Muscle layer of duodenum (tissue), 2 donors: Measurements from ENCODE around the gene GABRG3.

Source experiments
- H3K27ac ChIP-seq: one replicate; pipeline ENCODE4 v1.7.0; 2013; ENCODE audit warnings: mild to moderate bottlenecking, low read length
- H3K27me3 ChIP-seq: one replicate; pipeline ENCODE4 v1.7.0; 2013; ENCODE audit warnings: low read depth, mild to moderate bottlenecking, control low read depth, low read length
- H3K36me3 ChIP-seq, 2 donors: one replicate each; pipeline ENCODE4 v1.7.0; 2013; ENCODE audit warnings: low read length in 2 of 2, control low read depth in 1 of 2, mild to moderate bottlenecking in 1 of 2; ENCODE audit not compliant: insufficient read depth in 2 of 2, control insufficient read depth in 1 of 2
- H3K4me1 ChIP-seq, 2 donors: one replicate each; pipeline ENCODE4 v1.7.0; 2013; ENCODE audit warnings: low read length in 2 of 2, mild to moderate bottlenecking in 2 of 2, control low read depth in 1 of 2, moderate library complexity in 1 of 2; ENCODE audit not compliant: insufficient read depth in 2 of 2, control insufficient read depth in 1 of 2
- H3K4me3 ChIP-seq, 2 donors: one replicate each; pipeline ENCODE4 v1.7.0; 2013; ENCODE audit warnings: low read length in 2 of 2, low read depth in 1 of 2, mild to moderate bottlenecking in 1 of 2
- H3K9me3 ChIP-seq, 2 donors: one replicate each; pipeline ENCODE4 v1.7.0; 2013; ENCODE audit warnings: low read length in 2 of 2, control low read depth in 1 of 2, mild to moderate bottlenecking in 1 of 2; ENCODE audit not compliant: control insufficient read depth in 1 of 2
- donor health status: healthy.

Gene GABRG3

GRCh38 chr15:27448986-27449385 is 478.0 kb downstream of the GABRG3 start:
- Histone ChIP-seq H3K27ac (no peak overlapping the region), H3K4me3 (no peak overlapping the region), H3K9me3 (no peaks in the 10 kb centered on the region)

GRCh38 chr15:27449941-27450340 is 479.0 kb downstream of the GABRG3 start:
- Histone ChIP-seq H3K4me3 (no peak overlapping the region), H3K27me3 (no peaks in the 10 kb centered on the region), H3K9me3 (no peaks in the 10 kb centered on the region), H3K27ac (no peak overlapping the region), H3K4me1 (peaks cover 0 to 8% of the 10 kb centered on the region in 2 donors), H3K36me3 (no peaks in the 10 kb centered on the region)

More at GRCh38 chr15:27448986-27449385, 478.0 kb downstream of the GABRG3 start:
- H3K4me1 ChIP-seq = peaks cover 0 to 8% of the 10 kb centered on the region in 2 donors
- H3K36me3 ChIP-seq = no peaks in the 10 kb centered on the region
- no peaks in the 10 kb centered on the region for H3K27me3 ChIP-seq

- Histone ChIP-seq H3K9me3 (no peaks in the 10 kb centered on the region), H3K4me1 (peaks cover 0 to under 1% of the 10 kb centered on the region in 2 donors), H3K36me3 (no peaks in the 10 kb centered on the region), H3K4me3 (no peak overlapping the region), H3K27ac (no peak overlapping the region), H3K27me3 (no peaks in the 10 kb centered on the region)
Observed at GRCh38 chr15:27454281-27455075, 483.5 kb downstream of the GABRG3 start.

- H3K27me3 ChIP-seq = no peaks in the 10 kb centered on the region
- H3K36me3 ChIP-seq = no peaks in the 10 kb centered on the region
- no peaks in the 10 kb centered on the region for H3K4me1 ChIP-seq
- H3K4me3 ChIP-seq = no peak overlapping the region
- H3K9me3 ChIP-seq = no peaks in the 10 kb centered on the region
- H3K27ac ChIP-seq = no peak overlapping the region
Observed at GRCh38 chr15:27456807-27457206, 485.8 kb downstream of the GABRG3 start.

- Histone ChIP-seq H3K9me3 (no peaks in the 10 kb centered on the region), H3K4me3 (no peak overlapping the region), H3K4me1 (no peaks in the 10 kb centered on the region), H3K27me3 (no peaks in the 10 kb centered on the region), H3K36me3 (no peaks in the 10 kb centered on the region), H3K27ac (no peak overlapping the region)
Observed at GRCh38 chr15:27457766-27458165, 486.8 kb downstream of the GABRG3 start.

GRCh38 chr15:27458345-27459084 is 487.5 kb downstream of the GABRG3 start:
- no peaks in the 10 kb centered on the region for H3K36me3 ChIP-seq
- H3K27ac ChIP-seq = no peak overlapping the region
- no peaks in the 10 kb centered on the region for H3K27me3 ChIP-seq
- H3K9me3 ChIP-seq = no peaks in the 10 kb centered on the region
- no peak overlapping the region for H3K4me3 ChIP-seq
- H3K4me1 ChIP-seq = no peaks in the 10 kb centered on the region

- H3K4me1 ChIP-seq = no peaks in the 10 kb centered on the region
- H3K27me3 ChIP-seq = no peaks in the 10 kb centered on the region
- no peaks in the 10 kb centered on the region for H3K36me3 ChIP-seq
- H3K27ac ChIP-seq = no peak overlapping the region
- H3K4me3 ChIP-seq = no peak overlapping the region
- H3K9me3 ChIP-seq = no peaks in the 10 kb centered on the region
Observed at GRCh38 chr15:27459836-27460235, 488.9 kb downstream of the GABRG3 start.

GRCh38 chr15:27461181-27461580 is 490.2 kb downstream of the GABRG3 start:
- H3K9me3 ChIP-seq = no peaks in the 10 kb centered on the region
- H3K27ac ChIP-seq = no peak overlapping the region
- no peaks in the 10 kb centered on the region for H3K27me3 ChIP-seq
- no peaks in the 10 kb centered on the region for H3K36me3 ChIP-seq
- H3K4me3 ChIP-seq = no peak overlapping the region
- no peaks in the 10 kb centered on the region for H3K4me1 ChIP-seq

- Histone ChIP-seq H3K9me3 (no peaks in the 10 kb centered on the region), H3K27me3 (no peaks in the 10 kb centered on the region), H3K4me1 (no peaks in the 10 kb centered on the region), H3K27ac (no peak overlapping the region), H3K36me3 (no peaks in the 10 kb centered on the region), H3K4me3 (no peak overlapping the region)
Observed at GRCh38 chr15:27463525-27464088, 492.6 kb downstream of the GABRG3 start.

- no peaks in the 10 kb centered on the region for H3K4me1 ChIP-seq
- no peak overlapping the region for H3K4me3 ChIP-seq
- no peaks in the 10 kb centered on the region for H3K27me3 ChIP-seq
- H3K27ac ChIP-seq = no peak overlapping the region
- H3K36me3 ChIP-seq = no peaks in the 10 kb centered on the region
- H3K9me3 ChIP-seq = no peaks in the 10 kb centered on the region
Observed at GRCh38 chr15:27464941-27465612, 494.1 kb downstream of the GABRG3 start.

GRCh38 chr15:27466758-27467157 is 495.8 kb downstream of the GABRG3 start:
- H3K9me3 ChIP-seq = no peaks in the 10 kb centered on the region
- no peak overlapping the region for H3K4me3 ChIP-seq
- no peak overlapping the region for H3K27ac ChIP-seq
- no peaks in the 10 kb centered on the region for H3K36me3 ChIP-seq
- no peaks in the 10 kb centered on the region for H3K4me1 ChIP-seq
- no peaks in the 10 kb centered on the region for H3K27me3 ChIP-seq
